Measurements from ENCODE around the gene ATP5F1D. TPM values are rescaled to one million over a fixed set of nuclear protein-coding genes. Genes with fewer than 3 reads are reported as not detected.

The ATP5F1D gene
- total RNA-seq, 1 donor from 2014 or later, result 116 TPM

- intact Hi-C loops (cut with DNase I), result no loop called here
- Histone ChIP-seq H3K36me3 (peaks cover 12% of the 10 kb centered on the region), H3K27me3 (ENCODE audit: low read depth) (no peaks in the 10 kb centered on the region), H3K9me3 (no peaks in the 10 kb centered on the region), H3K4me3 (peak within 1 kb of the TSS; percentile 77), H3K27ac (peak within 1 kb of the TSS; percentile 98), H3K4me1 (peaks cover 51% of the 10 kb centered on the region)
- TF ChIP-seq CTCF (IDR thresholded peaks at IDR 0.05), result peak; percentile 46
- DNase-seq (peak; percentile 92), ATAC-seq (peak; percentile 52 to 55)
These were observed 6.7 kb downstream of the ATP5F1D start, which contains the start of gene MIDN for GRCh38 chr19:1248139-1248785. Gene MIDN (plus strand): TSS chr19:1248583. CDS start chr19:1250297, 1,714 bp downstream.

GRCh38 chr19:1248786-1249297, 7.3 kb downstream of the ATP5F1D start:
- H3K4me3 ChIP-seq, result peak overlapping the region; percentile 77
- peak overlapping the region; percentile 98 for H3K27ac ChIP-seq
- peaks cover 51% of the 10 kb centered on the region for H3K4me1 ChIP-seq
- intact Hi-C loops (cut with DNase I), result no loop called here
- no peaks in the 10 kb centered on the region for H3K9me3 ChIP-seq
- TF ChIP-seq CTCF (IDR thresholded peaks at IDR 0.05), result peak; percentile 75
- no peaks in the 10 kb centered on the region for H3K27me3 ChIP-seq (ENCODE audit: low read depth)
- DNase-seq, result peak; percentile 87
- H3K36me3 ChIP-seq, result peaks cover 17% of the 10 kb centered on the region
- peak; percentile 23 to 31 for ATAC-seq

GRCh38 chr19:1249298-1249989, 7.9 kb downstream of the ATP5F1D start:
- peak; percentile 97 for DNase-seq
- Histone ChIP-seq H3K27me3 (ENCODE audit: low read depth) (no peaks in the 10 kb centered on the region), H3K27ac (peak overlapping the region; percentile 98), H3K4me3 (peak overlapping the region; percentile 77), H3K36me3 (peaks cover 19% of the 10 kb centered on the region), H3K4me1 (peaks cover 51% of the 10 kb centered on the region), H3K9me3 (no peaks in the 10 kb centered on the region)
- peak; percentile 35 to 62 for ATAC-seq
- intact Hi-C loops (cut with DNase I), result no loop called here
- no peak for TF ChIP-seq CTCF (IDR thresholded peaks at IDR 0.05)

GRCh38 chr19:1249990-1250436, 8.5 kb downstream of the ATP5F1D start:
- no peak for ATAC-seq
- no peak for DNase-seq
- Histone ChIP-seq H3K36me3 (peaks cover 25% of the 10 kb centered on the region), H3K4me3 (peak overlapping the region; percentile 77), H3K4me1 (peaks cover 51% of the 10 kb centered on the region), H3K9me3 (no peaks in the 10 kb centered on the region), H3K27me3 (ENCODE audit: low read depth) (no peaks in the 10 kb centered on the region), H3K27ac (peak overlapping the region; percentile 98)
- no peak for TF ChIP-seq CTCF (IDR thresholded peaks at IDR 0.05)
- intact Hi-C loops (cut with DNase I), result no loop called here

GRCh38 chr19:1250437-1251260, 9.1 kb downstream of the ATP5F1D start:
- DNase-seq, result peak; percentile 84

More at GRCh38 chr19:1250437-1251260, 9.1 kb downstream of the ATP5F1D start:
- Histone ChIP-seq H3K27ac (peak overlapping the region; percentile 98), H3K4me3 (peak overlapping the region; percentile 77), H3K27me3 (ENCODE audit: low read depth) (no peaks in the 10 kb centered on the region), H3K4me1 (peaks cover 51% of the 10 kb centered on the region), H3K36me3 (peaks cover 31% of the 10 kb centered on the region), H3K9me3 (no peaks in the 10 kb centered on the region)
- TF ChIP-seq CTCF (IDR thresholded peaks at IDR 0.05), result no peak
- intact Hi-C loops (cut with DNase I), result no loop called here
- ATAC-seq, result no peak

Measured in lower lobe of right lung (tissue), 2 donors.